ENCODE data around the gene FAM222A.

FAM222A gene

DNA sequence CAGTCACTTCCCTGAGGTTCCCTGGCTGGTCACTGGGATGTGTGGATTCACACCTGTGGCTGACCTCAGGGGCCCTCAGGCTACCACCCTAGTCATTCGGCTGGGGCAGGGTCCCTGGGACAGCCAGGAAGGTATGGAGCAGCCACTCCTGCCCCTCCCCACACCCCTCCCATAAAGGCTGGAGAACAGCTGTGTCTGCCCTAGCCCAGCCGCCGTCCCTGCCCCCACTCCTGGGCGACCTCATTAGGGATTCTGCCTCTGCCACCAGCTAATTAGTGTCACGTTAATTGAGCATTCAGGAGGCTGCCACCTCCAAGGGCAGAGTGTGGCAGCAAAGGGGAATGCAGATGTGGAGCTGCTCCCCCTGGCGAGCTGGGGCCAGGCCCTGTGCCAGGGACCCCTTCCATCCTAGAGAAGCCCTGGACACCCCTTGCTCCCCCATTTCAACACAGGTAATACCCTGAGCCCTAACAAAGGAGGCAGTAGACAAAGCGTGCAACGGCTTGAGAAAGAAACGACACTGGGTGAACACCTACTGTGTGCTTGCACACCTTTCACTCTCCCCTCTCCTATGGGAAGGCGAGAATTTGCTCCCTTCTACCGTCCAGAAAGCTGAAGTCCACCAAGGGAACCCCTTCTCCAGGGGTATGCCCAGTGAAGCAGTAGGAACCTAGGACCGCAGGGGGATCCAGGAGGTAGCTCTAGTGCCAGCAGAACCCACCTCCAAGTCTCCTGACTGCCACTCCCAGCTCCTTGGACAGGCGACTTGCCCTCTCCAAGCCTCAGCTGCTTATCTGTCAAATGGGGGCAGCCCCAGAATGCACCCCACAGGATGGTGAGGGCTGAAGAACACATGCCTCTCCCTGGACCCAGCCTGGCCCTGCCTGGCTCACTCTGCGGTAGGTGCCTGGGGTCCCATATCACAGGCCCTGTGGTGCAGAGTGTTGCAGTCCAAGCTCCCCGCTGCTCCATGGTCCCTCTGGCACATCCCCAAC lies 45.1 kb downstream of the FAM222A start:
- DNase-seq (ENCODE audit: low read depth, low spot score), result no peak

DNA sequence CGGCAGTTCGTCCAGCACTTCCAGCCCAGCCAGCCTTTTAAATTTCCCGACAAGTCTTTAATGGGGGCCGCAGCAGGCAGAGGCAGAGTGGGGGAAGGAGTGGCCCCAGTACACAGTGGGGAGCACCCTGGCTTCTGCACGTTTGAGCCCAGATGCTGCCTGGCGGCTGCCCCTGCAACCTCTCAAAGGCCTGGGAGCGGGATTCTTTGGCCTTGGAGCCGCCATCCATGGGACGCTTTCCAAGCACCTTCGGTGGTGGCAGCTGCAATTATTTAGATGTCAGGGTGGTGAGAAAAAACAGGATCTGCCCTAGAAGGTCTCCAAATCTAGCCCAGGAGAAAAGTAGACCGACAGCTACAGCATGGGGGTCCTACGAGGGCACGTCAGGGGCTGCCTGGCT lies 46.0 kb downstream of the FAM222A start:
- DNase-seq (ENCODE audit: low read depth, low spot score), result no peak

DNA sequence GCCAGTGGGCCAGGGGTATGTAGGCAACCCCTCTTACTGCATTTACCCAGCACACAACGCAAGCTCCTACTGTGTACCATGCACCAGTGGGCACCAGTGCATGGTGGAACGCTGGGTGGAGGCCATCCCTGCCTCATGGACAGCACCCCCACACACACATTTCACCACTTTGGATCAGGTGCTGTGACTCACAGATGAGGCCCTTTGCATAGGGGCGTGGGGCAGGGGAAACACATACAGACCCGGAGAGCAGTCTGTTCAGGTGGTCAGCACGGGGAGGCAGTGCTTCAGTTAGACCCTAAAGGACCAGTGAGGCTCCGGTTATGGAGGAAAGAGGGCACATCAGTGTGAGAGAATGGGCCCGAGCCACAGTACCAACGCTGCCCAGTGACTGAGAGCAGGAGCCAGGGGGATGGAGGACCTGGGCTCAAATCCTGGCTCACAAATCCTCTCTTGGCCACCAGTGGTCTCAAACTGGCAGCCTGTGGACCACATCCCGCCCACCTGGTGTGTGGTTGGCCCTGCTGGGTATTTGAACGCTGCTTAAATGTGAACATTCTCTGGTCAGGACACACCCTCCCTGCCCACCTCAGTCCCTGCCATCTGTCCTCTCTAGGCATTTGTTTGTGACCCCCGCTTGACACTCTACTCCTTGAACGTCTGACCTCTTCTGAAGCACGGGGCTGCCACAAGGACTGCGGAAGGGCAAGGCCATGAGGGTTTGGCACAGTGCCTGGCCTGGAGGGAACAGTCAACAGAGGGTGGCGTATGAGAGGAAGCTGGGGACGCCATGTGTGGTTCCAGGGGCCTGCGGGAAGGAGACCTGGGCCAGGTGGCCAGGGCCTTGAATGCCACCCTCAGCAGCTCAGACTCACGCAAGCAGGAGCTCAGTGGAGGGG lies 46.7 kb downstream of the FAM222A start:
- no peak for DNase-seq (ENCODE audit: low read depth, low spot score)

DNA sequence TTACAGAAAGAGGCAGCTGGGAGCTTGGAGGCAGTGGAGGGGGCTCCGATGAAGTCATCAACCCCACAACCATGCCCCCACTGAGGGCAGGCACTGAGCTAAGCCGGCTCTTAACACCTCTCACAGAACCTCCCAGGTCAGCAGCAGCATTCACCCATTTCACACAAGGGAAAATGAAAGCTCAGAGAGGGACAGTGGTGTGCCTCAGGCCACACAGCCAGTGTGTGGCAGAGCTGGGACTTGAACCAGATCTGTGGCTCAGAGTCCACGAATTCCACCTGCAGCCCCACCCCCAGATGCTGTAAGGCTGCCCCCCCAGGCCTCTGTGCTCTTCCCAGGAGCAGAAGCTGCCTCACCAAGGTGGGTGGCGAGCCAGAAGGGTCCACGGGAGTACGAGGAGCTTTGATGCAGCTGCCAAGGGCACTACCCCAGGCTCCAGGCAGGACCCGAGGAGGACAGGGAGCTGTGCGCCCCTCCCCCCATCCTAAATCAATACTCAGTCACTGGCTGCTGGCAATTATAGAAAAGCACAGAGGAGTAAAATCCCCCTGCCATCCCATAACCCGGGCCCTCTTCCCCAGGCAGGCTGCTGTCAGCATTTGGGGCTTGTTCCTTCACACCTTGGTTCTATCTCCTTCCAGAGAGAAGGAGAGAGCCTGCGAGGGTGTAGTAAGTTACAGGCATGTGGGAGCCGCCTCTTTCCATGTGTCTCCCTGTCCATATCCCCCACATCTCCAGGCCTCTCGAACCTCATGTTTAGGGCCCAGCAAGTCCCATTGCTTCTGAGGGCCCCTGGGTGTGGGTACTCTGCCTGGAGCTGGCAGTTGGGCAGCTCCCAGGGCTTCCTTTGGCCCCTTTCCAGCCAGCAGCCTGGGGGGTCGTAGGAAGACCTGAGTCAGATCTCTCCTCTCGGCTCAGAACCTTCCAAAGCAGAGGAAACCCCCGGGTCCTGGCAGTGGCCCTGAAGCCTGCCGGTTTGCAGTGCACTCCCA lies 47.6 kb downstream of the FAM222A start:
- no peak for DNase-seq (ENCODE audit: low read depth, low spot score)

DNA sequence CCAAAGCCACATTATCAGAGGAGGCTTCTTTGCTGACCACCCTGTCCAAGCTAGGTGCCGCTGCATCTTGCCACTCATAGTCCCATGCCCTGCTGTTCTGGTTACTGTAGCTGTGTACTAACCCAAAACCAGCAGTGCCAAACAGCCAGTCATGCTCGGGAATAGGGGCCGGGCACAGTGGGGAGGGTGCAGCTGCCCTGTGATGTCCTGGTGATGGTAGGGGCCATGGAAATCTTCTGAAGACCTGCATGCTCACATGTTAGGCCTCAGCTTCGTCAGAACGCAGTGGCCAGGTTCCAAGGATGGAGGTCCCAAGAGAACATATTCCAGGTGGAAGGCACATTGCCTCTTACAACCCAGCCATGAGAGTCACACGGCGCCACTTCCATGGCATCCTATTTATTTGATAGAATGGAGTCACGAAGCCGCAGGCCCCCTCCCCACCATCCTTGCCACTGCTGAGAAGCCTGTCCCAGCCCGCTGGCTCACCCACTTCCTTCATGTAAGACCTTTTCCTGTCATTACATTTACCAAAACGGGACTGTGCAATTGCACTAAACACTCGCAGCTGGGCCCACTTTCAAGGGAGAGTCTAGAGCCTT lies 48.5 kb downstream of the FAM222A start:
- DNase-seq (ENCODE audit: low read depth, low spot score), result no peak

DNA sequence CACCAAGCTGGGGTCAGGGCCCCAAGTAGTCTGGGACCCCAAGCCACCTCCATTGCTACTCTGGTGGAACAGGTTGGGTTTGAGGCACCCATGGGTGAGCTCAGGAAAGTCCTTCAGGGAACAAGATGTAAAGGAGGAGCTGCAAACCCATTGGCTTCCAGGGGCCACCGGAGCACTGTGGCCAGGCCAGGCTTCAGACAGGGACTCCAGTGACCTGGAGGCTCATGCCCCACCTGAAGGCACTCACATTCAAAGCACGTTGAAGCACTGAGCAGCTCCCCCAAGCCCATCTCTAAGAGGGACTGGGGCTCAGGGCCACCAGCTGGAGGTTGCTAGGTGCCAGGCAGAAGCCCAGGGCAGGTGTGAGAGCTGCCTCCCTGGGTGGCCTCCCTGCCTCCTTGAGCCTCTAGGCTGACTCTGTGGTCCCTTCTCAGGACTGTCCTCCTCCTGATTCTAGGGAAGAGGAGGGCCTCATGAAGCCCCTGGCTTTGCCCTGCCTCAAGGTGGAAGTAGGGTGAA lies 49.1 kb downstream of the FAM222A start:
- no peak for DNase-seq (ENCODE audit: low read depth, low spot score)

DNA sequence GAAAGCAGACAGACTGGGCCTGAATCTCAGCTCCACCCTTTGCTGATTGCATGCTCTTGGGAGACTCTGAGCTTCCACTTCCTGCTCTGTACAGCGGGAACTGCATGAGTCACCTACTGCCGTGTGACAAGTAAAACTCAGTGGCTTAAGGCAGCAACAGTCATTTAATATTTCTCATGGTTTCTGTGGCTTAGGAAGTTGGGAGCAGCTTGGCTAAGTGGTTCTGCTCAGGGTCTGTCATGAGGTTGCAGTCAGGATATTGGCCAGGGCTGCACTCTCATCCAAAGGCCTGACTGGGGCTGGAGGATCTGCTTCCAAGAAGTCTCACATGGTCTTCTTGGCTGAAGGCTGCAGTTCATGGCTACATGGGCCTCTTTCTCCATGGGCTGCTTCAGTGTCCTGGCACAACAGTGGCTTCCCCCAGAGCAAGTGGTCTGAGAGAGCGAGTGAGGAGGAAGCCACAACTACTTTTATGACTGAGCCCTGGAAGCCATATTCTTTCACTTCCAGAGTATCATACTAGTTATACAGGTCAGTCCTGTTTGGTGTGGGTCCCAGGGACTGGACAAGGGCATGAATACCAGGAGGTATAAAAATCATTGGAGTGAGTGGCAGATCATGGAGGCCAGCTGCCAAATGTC lies 49.7 kb downstream of the FAM222A start:
- DNase-seq (ENCODE audit: low read depth, low spot score), result no peak

DNA sequence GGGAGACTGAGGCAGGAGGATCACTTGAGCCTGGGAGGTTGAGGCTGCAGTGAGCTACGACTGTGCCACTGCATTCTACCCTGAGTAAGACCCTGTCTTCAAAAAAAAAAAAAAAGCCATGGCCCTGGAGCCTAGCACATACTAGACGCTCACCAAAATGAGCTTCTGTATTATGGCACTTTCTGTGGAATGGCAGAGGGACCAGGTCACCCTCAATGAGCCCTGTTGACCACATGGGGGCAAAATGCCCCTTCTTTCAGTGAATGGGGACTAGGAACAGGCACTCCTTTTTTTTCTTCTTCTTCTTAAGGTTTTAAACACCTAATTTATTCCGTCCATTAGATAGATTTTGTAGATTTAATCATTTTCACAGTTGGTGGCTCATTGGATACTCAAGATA lies 50.5 kb downstream of the FAM222A start:
- DNase-seq (ENCODE audit: low read depth, low spot score), result no peak

DNA sequence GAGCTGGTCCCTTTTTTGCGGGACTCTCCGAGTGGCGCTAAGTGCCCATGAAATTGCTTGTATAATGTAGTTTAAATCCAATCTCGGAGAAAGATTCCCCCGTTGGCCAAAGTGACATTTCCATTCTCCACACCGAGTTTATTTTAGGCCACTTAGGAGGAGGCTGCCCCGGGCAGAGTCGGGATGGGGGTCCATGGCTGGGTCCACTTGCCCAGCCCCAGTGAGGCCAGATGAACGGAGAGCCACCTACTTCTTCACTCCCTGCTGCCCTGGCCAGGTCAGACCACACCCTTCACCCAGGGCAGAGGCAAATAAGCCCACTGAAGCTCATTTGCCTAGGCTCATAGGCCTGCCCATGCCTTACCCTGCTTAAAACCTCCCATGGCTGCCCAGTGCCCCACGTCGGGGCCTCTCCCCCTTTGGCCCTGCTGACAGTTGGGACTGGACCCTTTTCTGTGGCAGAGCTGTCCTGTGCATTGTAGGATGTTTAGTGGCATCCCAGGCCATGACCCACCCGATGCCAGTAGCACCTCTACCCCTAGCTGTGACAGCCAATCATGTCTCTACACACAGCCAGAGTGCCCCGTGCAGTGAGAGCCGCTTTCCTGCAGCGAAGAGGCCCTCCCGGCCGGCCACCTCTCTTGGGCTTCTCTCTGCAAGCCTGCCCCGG lies 51.3 kb downstream of the FAM222A start:
- no peak for DNase-seq (ENCODE audit: low read depth, low spot score)

DNA sequence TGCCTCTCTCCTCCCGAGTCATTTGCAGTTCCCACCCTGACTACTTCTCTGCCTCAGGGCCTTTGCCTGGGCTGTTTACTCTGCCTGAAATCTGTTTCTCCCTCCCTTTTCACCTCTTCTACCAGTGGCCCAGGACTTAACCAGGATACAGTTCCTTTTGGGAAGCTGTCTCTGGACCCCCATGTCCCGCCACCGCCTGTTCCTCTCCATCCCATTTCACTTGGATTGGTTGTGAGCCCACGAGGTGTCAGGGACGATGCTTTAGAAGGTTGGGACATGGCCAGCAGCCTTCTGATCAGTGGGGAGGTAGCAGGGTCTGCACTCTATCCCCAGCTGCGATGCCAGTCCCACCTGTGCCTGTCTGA lies 51.8 kb downstream of the FAM222A start:
- DNase-seq (ENCODE audit: low read depth, low spot score), result no peak

DNA sequence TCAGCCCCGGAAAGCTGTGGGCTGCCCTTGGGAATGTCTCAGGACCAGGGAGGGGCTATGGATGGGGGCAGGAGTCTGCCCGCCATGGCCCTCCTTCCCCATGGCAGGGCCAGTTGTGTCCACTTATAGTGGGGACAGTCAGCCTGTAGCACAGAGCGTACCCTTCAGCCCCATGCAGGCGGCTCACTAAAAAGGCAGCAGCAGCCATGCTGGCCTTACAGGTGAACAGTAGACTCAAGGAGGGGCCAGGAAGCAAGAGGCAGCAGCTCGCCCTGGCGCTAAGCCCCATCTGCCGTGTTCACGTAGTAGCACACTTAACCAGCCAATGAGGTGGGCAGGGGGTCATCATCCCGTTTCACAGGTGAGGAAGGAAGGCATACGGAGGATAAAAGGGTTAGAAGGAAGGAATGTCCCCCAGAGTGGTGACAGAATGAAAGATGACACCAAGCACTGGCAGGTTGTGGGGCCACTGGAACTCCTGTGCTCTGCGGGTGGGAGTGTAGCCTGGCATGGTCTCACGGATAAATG lies 52.7 kb downstream of the FAM222A start:
- no peak for DNase-seq (ENCODE audit: low read depth, low spot score)

DNA sequence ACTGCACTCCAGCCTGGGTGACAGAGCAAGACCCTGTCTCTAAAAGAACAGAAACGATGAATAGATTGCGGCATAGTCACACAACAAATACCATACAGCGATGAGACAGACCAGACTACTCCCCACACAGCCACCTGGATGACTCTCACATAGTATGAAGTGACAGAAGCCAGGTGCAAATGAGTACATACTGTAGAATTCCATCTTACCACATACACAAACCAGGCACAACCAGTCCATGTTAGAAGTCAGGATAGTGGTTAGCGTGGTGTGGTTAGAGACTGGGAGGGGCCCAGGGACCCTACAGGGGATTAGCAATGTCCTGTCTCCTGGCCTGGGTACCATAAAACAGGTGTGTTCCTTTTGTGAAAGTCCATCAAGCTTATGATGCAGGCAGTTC lies 53.8 kb downstream of the FAM222A start:
- DNase-seq (ENCODE audit: low read depth, low spot score), result no peak

DNA sequence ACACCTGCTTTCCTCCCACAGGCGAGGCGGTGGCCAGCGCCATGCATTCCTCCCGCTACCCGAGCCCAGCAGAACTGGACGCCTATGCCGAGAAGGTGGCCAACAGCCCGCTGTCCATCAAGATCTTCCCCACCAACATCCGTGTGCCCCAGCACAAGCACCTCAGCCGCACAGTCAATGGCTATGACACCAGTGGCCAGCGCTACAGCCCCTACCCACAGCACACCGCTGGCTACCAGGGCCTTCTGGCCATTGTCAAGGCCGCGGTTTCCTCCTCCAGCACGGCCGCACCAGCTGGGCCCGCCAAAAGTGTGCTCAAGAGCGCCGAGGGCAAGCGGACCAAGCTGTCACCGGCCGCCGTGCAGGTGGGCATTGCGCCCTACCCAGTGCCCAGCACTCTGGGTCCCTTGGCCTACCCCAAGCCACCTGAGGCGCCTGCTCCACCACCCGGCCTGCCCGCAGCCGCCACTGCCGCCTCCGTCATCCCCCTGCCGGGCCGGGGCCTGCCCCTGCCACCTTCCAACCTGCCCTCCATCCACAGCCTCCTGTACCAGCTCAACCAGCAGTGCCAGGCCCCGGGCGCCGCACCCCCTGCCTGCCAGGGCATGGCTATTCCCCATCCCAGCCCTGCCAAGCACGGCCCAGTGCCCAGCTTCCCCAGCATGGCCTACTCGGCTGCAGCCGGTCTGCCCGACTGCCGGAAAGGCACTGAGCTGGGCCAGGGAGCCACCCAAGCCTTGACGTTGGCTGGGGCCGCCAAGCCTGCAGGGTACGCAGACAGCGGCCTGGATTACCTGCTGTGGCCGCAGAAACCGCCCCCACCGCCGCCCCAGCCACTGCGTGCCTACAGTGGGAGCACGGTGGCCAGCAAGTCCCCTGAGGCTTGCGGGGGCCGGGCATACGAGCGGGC lies 54.6 kb downstream of the FAM222A start:
- DNase-seq (ENCODE audit: low read depth, low spot score), result no peak

DNA sequence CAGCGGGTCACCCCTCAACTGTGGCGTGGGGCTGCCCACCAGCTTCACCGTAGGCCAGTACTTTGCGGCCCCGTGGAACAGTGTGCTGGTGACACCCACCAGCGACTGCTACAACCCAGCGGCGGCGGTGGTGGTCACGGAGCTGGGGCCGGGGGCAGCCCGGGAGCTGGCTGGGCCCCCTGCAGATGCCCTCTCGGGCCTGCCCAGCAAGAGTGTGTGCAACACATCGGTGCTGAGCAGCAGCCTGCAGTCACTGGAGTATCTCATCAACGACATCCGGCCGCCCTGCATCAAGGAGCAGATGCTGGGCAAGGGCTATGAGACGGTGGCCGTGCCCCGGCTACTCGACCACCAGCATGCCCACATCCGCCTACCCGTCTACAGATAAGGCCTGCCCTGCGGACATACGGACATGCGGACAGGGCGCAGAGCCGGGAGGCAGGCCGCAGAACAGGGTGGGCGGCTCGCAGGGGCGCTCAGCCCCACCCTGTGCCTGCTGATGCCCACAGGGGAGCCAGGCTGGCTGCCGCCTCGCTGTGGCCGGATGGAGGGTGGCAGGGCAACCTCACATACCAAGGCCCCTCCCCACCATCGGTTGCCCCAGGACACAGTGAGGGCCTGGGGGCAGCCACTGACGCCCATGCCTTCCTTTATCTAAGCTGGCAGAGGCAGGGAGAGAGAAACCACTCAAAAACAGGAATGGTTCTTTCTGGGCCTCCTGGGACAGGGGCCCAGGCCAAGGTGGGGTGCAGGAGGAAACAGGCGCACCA lies 55.5 kb downstream of the FAM222A start:
- no peak for DNase-seq (ENCODE audit: low read depth, low spot score)

DNA sequence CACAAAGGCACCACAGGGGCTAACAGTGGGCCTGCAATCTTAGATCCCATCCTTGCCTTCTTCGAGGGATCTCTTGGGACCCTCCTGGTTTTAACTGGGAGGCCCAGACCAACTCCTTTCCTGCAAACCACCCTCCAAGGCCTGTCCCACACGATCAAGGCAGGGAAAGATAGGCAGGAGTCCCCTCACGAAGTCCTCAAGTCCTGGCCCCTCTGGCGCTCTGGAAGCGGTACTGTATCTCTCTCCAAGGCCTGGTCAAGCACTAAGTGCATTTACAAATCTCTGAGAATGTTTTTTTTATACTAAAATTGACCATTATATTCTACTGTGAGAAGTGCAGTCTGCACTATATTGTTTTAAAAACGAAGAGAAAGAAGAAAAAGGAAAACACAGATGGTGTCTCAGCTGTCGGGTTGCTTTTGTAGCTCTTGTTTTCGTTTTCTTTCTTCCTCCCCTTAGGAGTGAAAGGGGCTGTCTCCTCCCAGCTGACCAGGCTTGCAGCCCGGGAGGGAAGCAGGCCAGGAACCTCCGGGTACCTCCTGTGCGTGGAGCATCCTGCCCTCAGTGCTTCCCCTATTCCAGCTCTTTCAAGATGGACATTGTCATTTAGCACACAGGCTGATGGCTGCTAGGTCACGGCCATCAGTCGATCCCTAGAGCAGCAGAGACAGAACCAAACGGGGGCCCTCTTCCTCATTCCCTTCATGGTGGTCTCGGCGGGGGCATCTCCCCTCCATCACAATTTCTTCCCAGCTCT lies 56.7 kb downstream of the FAM222A start:
- DNase-seq (ENCODE audit: low read depth, low spot score), result no peak

DNA sequence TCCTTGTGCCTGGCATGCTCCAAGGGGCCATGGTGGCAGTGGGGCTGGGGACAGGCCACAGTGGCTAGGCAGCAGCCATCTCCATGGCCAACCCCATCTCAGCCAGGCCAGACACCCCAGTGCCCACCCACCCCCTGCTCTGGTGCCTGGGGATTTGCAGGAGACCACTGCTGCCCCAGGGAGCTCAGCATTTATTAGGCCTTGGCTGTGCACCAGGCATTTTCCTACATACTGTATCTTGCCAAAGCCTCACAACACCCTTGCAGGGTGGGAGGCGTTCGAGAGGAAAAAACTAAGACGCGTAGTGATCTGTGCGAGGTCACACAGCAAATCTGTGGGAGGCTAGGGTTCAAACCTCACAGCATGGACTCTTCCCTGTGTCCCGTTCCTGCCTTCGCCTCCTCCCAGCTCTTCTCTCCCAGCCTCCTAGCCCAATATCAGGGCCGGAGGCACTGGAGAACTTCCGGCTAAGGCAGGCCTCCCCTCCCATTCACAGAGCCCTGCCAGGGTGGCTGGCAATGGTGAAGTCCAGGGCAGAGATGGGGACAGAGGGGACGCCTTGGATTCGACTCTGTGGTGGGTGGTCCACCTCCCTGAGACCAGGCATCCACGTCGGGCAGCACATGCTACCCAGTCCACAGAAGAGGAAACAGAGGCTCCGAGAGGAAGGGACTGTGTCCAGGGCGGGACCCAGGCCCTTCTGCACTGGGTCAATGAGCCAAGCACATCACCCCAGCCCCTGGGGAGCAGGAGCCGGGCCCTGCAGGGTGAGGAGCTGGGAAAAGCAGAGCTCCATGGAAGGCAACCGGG lies 57.4 kb downstream of the FAM222A start:
- DNase-seq (ENCODE audit: low read depth, low spot score), result no peak

All from activated CD4-positive, CD25-positive, alpha-beta regulatory T cell treated with anti-CD3 and anti-CD28 coated beads, Interleukin-2, amount 50 U/mL, for 16 hours (primary cell).